H1 (cell line): ENCODE data around the gene SLC12A8.

ENCODE experiments used
- BCL11A ChIP-seq, 2 experiments: IDR thresholded peaks; one replicate each; pipeline ENCODE4 v1.6.1; 2011; ENCODE audit warnings: low read depth in 2 of 2, low read length in 2 of 2, mild to moderate bottlenecking in 2 of 2
- CBX5 ChIP-seq: fragments of 300-800, 300-1000 bp; sonication (generic); IDR thresholded peaks from 2 replicates; pipeline ENCODE4 v1.7.1; 2016; ENCODE audit warnings: antibody characterized with exemption, low read length, low read depth
- EGR1 ChIP-seq: IDR thresholded peaks from 2 replicates; pipeline ENCODE4 v1.6.1; 2011; ENCODE audit warnings: low read depth, low read length, borderline replicate concordance
- TAF1 ChIP-seq: IDR thresholded peaks from 2 replicates; pipeline ENCODE4 v1.6.1; 2011; ENCODE audit warnings: mild to moderate bottlenecking, low read depth, low read length
- ZNF274 ChIP-seq: IDR thresholded peaks from 2 replicates; pipeline ENCODE4 v1.7.0; 2012; ENCODE audit warnings: low read length, borderline replicate concordance; ENCODE audit errors: extremely low read depth
- TF ChIP-seq, protein P1 (sequence below), 3 experiments: IDR thresholded peaks; 1 replicate in 2 of 3; 2 replicates in 1 of 3; pipeline versions ENCODE4 v1.5.1 to v1.6.1; 2011; ENCODE audit warnings: low read length in 3 of 3, mild to moderate bottlenecking in 3 of 3, inconsistent platforms in 2 of 3, low read depth in 1 of 3, moderate library complexity in 1 of 3; ENCODE audit not compliant: insufficient read depth in 1 of 3; ENCODE audit errors: control extremely low read depth in 1 of 3

DNA sequence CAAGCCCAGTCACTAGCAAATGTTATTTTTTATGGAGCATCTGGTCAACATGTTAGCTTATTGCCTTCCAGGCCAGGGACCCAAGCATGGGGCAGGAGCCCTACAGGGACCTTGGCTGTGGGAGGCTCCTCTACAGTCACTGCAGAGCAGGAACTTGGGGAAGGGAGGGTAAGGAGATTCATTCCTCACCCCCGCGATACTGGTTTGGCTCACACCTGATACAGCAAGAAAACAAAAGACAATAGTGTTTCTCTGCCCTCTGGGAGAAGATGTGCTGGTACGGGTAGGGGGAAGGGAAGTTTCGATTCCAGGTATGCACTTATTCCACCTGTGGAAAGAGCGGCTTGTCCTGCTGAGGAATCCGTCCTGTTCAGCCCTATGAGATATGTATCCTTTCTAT lies 77.6 kb downstream of the SLC12A8 start:
- TF ChIP-seq, protein P1, sequence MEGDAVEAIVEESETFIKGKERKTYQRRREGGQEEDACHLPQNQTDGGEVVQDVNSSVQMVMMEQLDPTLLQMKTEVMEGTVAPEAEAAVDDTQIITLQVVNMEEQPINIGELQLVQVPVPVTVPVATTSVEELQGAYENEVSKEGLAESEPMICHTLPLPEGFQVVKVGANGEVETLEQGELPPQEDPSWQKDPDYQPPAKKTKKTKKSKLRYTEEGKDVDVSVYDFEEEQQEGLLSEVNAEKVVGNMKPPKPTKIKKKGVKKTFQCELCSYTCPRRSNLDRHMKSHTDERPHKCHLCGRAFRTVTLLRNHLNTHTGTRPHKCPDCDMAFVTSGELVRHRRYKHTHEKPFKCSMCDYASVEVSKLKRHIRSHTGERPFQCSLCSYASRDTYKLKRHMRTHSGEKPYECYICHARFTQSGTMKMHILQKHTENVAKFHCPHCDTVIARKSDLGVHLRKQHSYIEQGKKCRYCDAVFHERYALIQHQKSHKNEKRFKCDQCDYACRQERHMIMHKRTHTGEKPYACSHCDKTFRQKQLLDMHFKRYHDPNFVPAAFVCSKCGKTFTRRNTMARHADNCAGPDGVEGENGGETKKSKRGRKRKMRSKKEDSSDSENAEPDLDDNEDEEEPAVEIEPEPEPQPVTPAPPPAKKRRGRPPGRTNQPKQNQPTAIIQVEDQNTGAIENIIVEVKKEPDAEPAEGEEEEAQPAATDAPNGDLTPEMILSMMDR (IDR thresholded peaks at IDR 0.05; ENCODE audit: control extremely low read depth in 1 of 3, insufficient read depth in 1 of 3, low read depth in 1 of 3, low read length in 3 of 3): no peak
- TF ChIP-seq EGR1: no peak
- TF ChIP-seq ZNF274: no peak
- TF ChIP-seq CBX5: no peak
- no peak for TF ChIP-seq TAF1
- TF ChIP-seq BCL11A (IDR thresholded peaks at IDR 0.05; ENCODE audit: low read depth in 2 of 2, low read length in 2 of 2): no peak
